PC-9 (cell line): ENCODE data around the gene FAM168A. TPM values are rescaled to one million over a fixed set of nuclear protein-coding genes. Genes with fewer than 3 reads are reported as not detected.
"Not testable (repeated sequence)": the region's sequence is repeated elsewhere in the genome, so short reads cannot be mapped to it uniquely, and the experiment has no call there.

ENCODE experiments used
- BruUV-seq: library from RNA; stranded (reverse); fragments of 400-500 nt; replicated peaks from 2 replicates; lab custom pipeline; 2021; lab: Mats Ljungman, UMichigan
- CTCF ChIA-PET: fragments of 300-600 bp; sonication (Branson Sonifier 250); formaldehyde crosslinking; loops from one replicate; lab custom pipeline; 2022; ENCODE audit warnings: antibody characterized with exemption; lab: Charles Lee
- POLR2A ChIA-PET: fragments of 300-600 bp; sonication (Branson Sonifier 250); formaldehyde crosslinking; loops from one replicate; lab custom pipeline; 2022; ENCODE audit warnings: antibody characterized with exemption; ENCODE audit not compliant: unreplicated experiment; lab: Charles Lee
- DNase-seq, 2 experiments: peaks; one replicate each; pipeline versions ENCODE4 v3.0.0 to v3.0.0-alpha.2; 2015 to 2022; ENCODE audit warnings: mixed read lengths in 1 of 2
- H2AFZ ChIP-seq: fragments of 200-600 bp; sonication (generic); 2 replicates; pipeline ENCODE4 v1.8.1; 2017; ENCODE audit warnings: antibody characterized with exemption
- H3F3A ChIP-seq: fragments of 200-600 bp; sonication (generic); 2 replicates; pipeline ENCODE4 v1.8.1; 2017; ENCODE audit warnings: antibody characterized with exemption, mild to moderate bottlenecking, low read depth; ENCODE audit not compliant: insufficient read depth
- H3K27ac ChIP-seq: fragments of 200-600 bp; sonication (generic); 2 replicates; pipeline ENCODE4 v1.6.1; 2016; ENCODE audit warnings: mixed run types
- H3K27me3 ChIP-seq: fragments of 200-600 bp; sonication (generic); 2 replicates; pipeline ENCODE4 v1.6.1; 2016; ENCODE audit warnings: low read depth, mixed run types; ENCODE audit not compliant: insufficient read depth
- H3K36me3 ChIP-seq: fragments of 200-600 bp; sonication (generic); 2 replicates; pipeline ENCODE4 v1.6.1; 2016; ENCODE audit warnings: low read depth, mixed run types
- H3K4me1 ChIP-seq: fragments of 200-600 bp; sonication (generic); replicated peaks from 2 replicates; pipeline ENCODE4 v1.6.1; 2016; ENCODE audit warnings: mixed run types; ENCODE audit not compliant: insufficient read depth
- H3K4me2 ChIP-seq: fragments of 200-600 bp; sonication (generic); 2 replicates; pipeline ENCODE4 v1.6.1; 2017; ENCODE audit warnings: mixed run types
- H3K4me3 ChIP-seq: fragments of 200-600 bp; sonication (generic); 2 replicates; pipeline ENCODE4 v1.6.1; 2016; ENCODE audit warnings: mixed run types
- H3K79me2 ChIP-seq: fragments of 200-600 bp; sonication (generic); 2 replicates; pipeline ENCODE4 v1.6.1; 2017; ENCODE audit warnings: low read depth, mixed run types
- H3K9me2 ChIP-seq: fragments of 200-600 bp; sonication (generic); 2 replicates; pipeline ENCODE4 v1.8.1; 2017; ENCODE audit warnings: mild to moderate bottlenecking; ENCODE audit not compliant: insufficient read depth
- H3K9me3 ChIP-seq: fragments of 200-600 bp; sonication (generic); 2 replicates; pipeline ENCODE4 v1.8.1; 2016; ENCODE audit warnings: low read depth; ENCODE audit not compliant: insufficient read depth
- H4K20me1 ChIP-seq: fragments of 200-600 bp; sonication (generic); 2 replicates; pipeline ENCODE4 v1.8.1; 2017; ENCODE audit not compliant: insufficient read depth
- EZH2 ChIP-seq: fragments of 200-600 bp; sonication (generic); IDR thresholded peaks from 2 replicates; pipeline ENCODE4 v1.8.0; 2017; ENCODE audit warnings: antibody characterized with exemption, low read depth
- intact Hi-C: fragments of 100-400 bp; cut with micrococcal nuclease; formaldehyde crosslinking; loops from one replicate; pipeline ENCODE4 v1.10.0; 2022; ENCODE audit not compliant: unreplicated experiment
- total RNA-seq: library from RNA; stranded (reverse); gene quantifications from 2 replicates; pipeline ENCODE4 v1.2.3, GENCODE V29; 2021
- TF ChIP-seq, protein P1 (sequence below): fragments of 200-600 bp; sonication (generic); conservative IDR thresholded peaks from 2 replicates; pipeline ENCODE4 v1.6.1; 2017; ENCODE audit warnings: mixed run types, antibody characterized with exemption, mild to moderate bottlenecking, moderate library complexity

The FAM168A gene
- total RNA-seq, 1 experiment from 2014 or later = 51.2 TPM

DNA sequence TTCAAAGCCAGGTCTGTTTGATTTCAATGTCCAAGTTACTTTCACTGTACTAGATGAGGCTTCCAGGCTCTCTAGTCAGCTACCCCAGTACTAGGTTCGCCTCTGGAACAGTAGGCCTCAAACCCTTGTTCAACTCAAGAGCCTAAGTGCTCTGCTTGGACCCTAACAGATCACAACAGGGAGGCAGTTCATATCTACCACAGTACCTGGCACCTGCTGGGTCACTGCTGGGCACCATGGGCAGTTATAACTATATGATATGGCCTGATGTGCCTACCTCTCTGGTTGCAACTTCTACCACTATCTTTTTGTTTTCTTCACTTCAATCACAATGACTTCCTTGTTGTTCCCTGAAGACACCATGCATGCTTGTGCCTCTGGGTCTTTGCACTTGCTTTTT lies 124.7 kb downstream of the FAM168A start:
- CTCF ChIA-PET = no interaction called here

DNA sequence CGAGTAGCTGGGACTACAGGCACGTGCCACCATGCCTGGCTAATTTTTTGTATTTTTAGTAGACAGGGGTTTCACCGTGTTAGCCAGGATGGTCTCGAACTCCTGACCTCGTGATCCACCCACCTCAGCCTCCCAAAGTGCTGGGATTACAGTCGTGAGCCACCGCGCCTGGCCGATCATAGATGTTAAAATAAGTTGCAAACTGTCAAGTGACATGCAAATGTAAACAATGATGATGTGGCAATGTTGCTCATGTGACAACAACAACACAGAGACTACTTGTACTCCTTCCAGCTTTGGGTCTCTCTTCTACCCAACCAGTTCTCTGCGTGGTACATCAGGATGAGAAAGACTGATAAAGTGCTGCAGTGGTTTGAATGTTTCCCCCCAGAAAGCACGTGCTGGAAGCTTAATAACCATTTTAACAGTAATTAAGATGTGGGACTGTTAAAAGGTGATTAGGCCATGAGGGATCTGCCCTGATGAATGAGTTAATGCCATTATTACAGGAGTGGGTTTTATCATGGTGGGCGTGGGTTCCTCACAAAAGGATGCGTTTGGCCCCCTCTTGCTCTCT lies 127.8 kb downstream of the FAM168A start:
- H4K20me1 ChIP-seq, H3K9me2 ChIP-seq, intact Hi-C loops, H3K9me3 ChIP-seq, H3F3A ChIP-seq, H3K4me2 ChIP-seq, H3K4me1 ChIP-seq, H3K79me2 ChIP-seq, H3K36me3 ChIP-seq, H3K27me3 ChIP-seq, DNase-seq, H3K4me3 ChIP-seq, POLR2A ChIA-PET, BruUV-seq, H2AFZ ChIP-seq, H3K27ac ChIP-seq: not testable (repeated sequence)
- CTCF ChIA-PET = interaction anchor here (0.6 kb wide), 1 partner anchor 65 kb away, joined by 7 read pairs; no protein-coding TSS in a partner anchor

More for the DNA sequence above, 124.7 kb downstream of the FAM168A start:
- Histone ChIP-seq H2AFZ (no peak overlapping the region), H3K27me3 (no peaks in the 10 kb centered on the region), H3K4me3 (no peak overlapping the region), H3K4me2 (no peak overlapping the region), H3K79me2 (no peaks in the 10 kb centered on the region), H3K36me3 (no peaks in the 10 kb centered on the region), H3F3A (no peaks in the 10 kb centered on the region), H3K9me3 (peaks cover 9% of the 10 kb centered on the region; the same call in 1 of the 2 replicates), H3K27ac (no peak overlapping the region), H3K4me1 (no peaks in the 10 kb centered on the region), H4K20me1 (no peaks in the 10 kb centered on the region), H3K9me2 (no peaks in the 10 kb centered on the region)
- POLR2A ChIA-PET = interaction anchor here (0.7 kb wide), 1 partner anchor 970 kb away, joined by 4 read pairs; no protein-coding TSS in a partner anchor
- no peak for TF ChIP-seq EZH2
- TF ChIP-seq, protein P1, sequence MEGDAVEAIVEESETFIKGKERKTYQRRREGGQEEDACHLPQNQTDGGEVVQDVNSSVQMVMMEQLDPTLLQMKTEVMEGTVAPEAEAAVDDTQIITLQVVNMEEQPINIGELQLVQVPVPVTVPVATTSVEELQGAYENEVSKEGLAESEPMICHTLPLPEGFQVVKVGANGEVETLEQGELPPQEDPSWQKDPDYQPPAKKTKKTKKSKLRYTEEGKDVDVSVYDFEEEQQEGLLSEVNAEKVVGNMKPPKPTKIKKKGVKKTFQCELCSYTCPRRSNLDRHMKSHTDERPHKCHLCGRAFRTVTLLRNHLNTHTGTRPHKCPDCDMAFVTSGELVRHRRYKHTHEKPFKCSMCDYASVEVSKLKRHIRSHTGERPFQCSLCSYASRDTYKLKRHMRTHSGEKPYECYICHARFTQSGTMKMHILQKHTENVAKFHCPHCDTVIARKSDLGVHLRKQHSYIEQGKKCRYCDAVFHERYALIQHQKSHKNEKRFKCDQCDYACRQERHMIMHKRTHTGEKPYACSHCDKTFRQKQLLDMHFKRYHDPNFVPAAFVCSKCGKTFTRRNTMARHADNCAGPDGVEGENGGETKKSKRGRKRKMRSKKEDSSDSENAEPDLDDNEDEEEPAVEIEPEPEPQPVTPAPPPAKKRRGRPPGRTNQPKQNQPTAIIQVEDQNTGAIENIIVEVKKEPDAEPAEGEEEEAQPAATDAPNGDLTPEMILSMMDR = no peak
- intact Hi-C loops = no loop called here
- DNase-seq = no peak
- BruUV-seq = no TSS peak

DNA sequence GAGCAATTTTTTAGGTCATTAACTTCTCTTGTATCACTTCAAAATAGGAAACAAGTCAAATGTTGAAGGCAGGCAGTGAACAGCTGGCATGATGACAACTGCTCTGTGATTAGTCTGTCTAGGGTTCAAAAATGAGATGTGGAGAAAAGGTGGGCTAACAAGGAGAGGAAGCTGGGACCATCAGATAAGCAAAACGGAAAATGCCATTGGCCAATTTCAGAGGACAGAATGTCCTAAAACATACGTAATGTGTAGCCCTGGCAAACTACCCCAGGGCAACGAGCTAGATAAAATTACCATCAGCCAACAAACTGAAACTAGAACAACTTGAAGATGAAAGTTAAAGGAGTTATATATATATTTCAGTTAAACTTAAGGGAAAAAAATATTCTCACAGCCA lies 128.5 kb downstream of the FAM168A start:
- CTCF ChIA-PET = interaction anchor here (0.5 to 0.6 kb wide), 2 partner anchors 118 to 249 kb away, joined by 3 to 4 read pairs; no protein-coding TSS in a partner anchor

More for the DNA sequence above, 128.5 kb downstream of the FAM168A start:
- Histone ChIP-seq H3K36me3 (no peaks in the 10 kb centered on the region), H3K4me2 (no peak overlapping the region), H3K79me2 (no peaks in the 10 kb centered on the region), H4K20me1 (no peaks in the 10 kb centered on the region), H2AFZ (no peak overlapping the region), H3K4me3 (no peak overlapping the region), H3F3A (no peaks in the 10 kb centered on the region), H3K27me3 (no peaks in the 10 kb centered on the region), H3K9me3 (no peaks in the 10 kb centered on the region), H3K4me1 (no peaks in the 10 kb centered on the region), H3K9me2 (no peaks in the 10 kb centered on the region), H3K27ac (no peak overlapping the region)
- intact Hi-C loops = no loop called here
- POLR2A ChIA-PET = interaction anchor here (0.6 kb wide), 1 partner anchor 126 kb away, joined by 5 read pairs; no protein-coding TSS in a partner anchor
- no TSS peak for BruUV-seq
- TF ChIP-seq, protein P1 = no peak
- TF ChIP-seq EZH2 = no peak
- DNase-seq = no peak
